Activated CD8-positive, alpha-beta memory T cell treated with anti-CD3 and anti-CD28 coated beads, Interleukin-2, amount 50 U/mL, for 4 hours (primary cell): Measurements from ENCODE around the gene SMOC2.
"Not testable (repeated sequence)": the region's sequence is repeated elsewhere in the genome, so short reads cannot be mapped to it uniquely, and the experiment has no call there.

ENCODE experiments used
- DNase-seq: peaks from one replicate; pipeline ENCODE4 v3.0.0-alpha.2; 2020

The SMOC2 gene

DNA sequence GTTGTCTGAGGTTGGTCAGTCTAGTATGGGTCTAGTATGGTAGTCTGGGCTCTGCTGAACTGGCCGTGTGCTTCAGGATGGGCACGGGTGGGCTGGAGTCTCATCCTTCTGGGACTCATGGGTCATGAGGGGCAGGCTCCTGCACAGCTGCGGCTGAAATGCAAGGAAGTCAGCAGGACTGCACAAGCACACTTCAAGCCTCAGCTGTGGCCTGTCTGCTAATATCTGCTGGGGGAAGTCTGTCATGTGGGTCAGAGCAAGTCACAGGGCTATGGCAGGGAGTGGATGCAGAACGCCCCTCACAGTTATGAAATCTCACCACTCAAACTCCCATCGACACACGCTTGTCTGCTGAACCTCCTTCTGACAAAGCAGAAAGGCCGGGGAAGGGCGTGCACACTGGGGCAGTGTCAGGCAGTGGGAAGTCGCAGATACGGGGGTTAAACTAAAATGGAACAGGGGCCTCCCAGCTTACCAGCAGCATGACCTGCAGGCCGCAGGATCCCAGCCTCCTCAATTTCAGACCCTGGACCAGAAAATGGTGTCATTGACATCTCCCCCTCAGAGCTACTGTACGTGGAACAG lies 229.5 kb downstream of the SMOC2 start:
- DNase-seq: no peak

DNA sequence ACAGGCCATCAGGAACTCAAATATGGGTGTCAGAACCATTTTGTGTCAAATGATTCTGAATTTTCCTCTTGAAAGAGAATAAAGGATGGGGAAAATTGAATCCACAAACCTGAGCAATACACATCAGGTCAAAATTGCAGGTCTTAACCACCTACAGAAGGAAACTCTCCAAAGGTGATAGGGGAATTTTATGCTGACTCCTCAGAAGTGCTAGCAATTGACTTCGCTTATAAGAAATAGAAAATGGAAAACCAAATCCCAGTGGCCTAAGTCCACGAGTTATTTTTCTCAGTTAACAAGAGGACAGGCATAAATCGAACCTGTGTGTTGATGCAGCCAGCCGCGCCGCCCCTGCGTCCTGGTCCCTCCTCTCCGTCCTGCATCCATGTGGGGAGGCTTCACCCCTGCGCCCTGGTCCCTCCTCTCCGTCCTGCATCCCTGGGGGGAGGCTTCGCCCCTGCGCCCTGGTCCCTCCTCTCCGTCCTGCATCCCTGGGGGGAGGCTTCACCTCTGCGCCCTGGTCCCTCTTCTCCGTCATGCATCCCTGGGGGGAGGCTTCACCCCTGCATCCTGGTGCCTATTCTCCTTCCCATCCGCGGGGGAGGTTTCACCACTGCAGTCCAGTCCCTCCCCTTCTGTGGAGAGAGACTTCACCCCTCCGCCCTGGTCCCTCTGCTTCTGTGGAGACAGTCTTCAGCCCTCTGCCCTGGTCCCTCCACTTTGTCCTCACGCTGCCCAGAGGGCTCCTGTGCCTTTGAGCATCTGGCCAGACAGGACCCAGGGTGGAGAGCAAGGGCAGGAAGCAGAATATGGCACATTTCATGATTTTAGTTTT lies 230.3 kb downstream of the SMOC2 start:
- DNase-seq: no peak

DNA sequence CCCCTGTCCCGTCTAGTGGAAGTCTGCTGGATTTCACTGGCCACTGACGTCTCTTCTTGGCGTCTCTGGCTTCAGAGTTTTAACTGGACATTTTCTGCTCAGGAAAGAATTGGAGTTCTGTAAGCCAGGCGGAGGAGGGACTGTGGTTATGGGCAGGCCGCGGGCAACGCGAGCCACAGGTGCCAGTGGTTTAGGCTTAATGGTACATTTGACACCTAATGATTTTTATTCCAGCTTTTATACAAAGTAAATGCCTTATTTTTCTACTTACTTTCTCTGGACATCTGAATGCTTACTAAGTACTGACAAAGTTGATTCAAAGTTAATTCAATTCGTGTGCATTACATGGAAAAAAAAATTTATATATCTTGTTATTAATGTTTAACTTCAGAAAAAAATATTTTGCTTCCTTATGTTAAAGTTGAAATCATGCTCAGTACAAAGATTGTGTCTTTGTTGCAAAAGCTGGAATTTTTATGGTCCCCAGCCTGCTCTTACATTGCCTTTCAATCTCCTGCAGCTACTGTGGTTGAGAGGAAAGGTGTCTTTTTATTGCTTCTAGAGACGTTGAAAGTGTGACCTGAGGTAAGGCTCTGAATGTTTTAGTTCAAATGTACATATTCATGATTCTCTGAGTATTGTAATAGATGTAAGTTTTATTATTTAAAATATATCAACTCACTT lies 231.0 kb downstream of the SMOC2 start:
- no peak for DNase-seq

DNA sequence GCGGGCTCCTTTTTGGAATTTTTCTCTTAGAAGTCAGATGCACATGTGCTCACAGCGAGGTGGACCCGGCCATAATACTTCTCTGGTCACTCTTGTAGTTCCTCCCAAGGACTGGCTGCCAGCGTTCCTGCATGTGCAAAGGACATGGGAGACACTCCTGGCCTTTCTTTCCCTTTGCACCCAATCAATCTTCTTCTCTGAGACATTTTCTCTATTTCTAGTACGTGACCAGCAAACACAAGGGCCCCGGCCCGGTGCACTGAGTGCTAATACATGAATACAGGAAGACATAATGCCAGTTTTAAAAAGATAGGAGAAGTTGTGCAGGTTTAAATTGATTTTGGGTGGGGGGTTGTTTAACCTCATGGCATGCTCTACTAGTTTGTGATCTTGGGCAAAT lies 233.6 kb downstream of the SMOC2 start:
- no peak for DNase-seq

- no peak for DNase-seq
Observed at GRCh38 chr6:168675375-168675774, 234.4 kb downstream of the SMOC2 start.

DNA sequence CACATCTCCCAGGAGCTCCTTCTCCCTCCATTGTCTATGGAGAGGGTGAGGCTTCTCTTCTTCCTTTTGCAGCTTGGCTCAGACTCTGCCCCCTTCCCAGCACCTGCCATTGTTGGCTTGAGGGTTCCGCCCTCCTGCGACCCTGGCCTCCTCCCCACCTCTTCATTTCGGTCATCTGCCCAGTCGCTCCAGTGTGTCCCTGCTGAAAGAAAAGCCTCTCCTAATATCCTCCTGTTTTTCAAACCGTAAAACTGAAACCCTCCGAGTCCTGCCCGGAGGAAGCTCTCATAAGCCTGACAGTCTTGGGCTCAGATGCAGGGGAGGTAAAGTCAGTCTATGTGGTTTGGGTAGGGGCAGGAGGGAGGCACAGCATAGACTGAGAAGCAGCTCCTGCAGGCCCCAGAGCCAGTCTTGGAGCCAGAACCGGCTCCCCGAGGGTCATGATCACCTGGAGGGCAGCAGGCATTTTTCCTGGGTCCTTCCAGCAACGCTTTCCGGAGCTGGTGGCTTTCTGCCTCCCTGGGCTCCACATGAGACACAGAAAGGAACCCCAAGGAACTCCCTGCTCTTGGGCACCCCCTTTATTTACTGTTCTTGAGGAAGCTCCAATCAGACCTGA lies 235.1 kb downstream of the SMOC2 start:
- no peak for DNase-seq

GRCh38 chr6:168676552-168677322 lies 235.8 kb downstream of the SMOC2 start:
- no peak for DNase-seq

GRCh38 chr6:168677323-168677781 lies 236.4 kb downstream of the SMOC2 start:
- DNase-seq: not testable (repeated sequence)

- DNase-seq: no peak
Observed at GRCh38 chr6:168678077-168678476, 237.1 kb downstream of the SMOC2 start.

DNA sequence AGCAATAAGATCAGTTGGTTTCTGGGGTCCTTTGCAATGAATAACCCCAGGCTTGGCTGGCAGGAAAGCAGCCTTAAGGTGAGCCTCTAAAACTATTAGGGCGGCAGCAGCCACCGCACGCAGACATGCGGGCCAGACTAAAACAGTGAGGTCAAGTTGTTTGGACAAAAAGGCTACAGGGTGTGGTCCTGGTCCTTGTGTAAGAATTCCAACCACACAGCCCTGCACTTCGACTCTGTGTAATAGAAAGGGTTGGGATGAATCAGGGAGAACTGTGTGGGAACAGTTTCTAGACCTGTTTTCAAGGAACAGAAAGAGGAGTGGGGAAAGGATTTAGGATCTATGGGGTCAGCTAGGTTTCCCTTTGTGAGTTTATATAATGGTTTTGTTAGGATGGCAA lies 237.6 kb downstream of the SMOC2 start:
- no peak for DNase-seq

- DNase-seq: no peak
Observed at GRCh38 chr6:168681748-168682147, 240.8 kb downstream of the SMOC2 start.

DNA sequence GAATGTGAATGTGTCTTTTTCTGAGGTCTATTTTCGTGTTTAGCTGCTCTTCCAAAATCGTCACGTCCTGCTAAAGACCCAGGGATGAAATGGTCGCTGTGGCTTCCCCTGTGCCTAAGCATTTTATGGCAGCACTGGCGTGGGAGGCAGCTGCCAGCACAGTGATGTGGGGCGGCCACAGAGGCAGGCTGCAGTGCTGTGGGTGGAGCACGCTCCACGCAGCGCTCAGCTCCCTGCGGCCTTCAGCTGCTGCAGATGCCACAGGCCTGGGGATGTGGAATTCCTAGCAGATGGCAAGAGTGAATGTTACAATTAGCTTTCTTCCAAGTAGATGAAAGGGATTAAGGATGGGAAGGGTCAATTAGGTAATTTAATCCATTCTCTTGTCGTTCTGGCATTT lies 242.6 kb downstream of the SMOC2 start:
- no peak for DNase-seq

DNA sequence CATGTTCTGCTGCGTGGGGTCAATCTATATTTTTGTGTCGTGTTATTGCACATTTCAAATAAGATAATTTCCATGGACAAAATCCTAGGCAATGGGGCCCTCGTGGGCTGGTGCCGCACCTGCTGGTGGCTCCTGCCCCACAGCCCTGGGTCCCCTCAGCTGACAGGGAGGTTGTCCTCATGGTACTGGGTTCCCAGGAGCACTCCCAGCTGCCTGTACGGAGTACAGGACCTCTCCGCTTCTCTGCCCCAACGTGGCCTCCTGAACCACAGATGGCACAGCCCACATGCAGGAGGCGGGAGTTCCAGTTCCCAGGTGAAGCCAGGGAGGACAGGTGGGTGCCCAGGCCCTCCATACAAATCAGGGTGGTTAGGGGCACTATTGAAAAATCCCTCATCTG lies 243.5 kb downstream of the SMOC2 start:
- no peak for DNase-seq

- no peak for DNase-seq
Observed at GRCh38 chr6:168684906-168685305, 243.9 kb downstream of the SMOC2 start.

GRCh38 chr6:168686029-168686738 lies 245.2 kb downstream of the SMOC2 start:
- no peak for DNase-seq

DNA sequence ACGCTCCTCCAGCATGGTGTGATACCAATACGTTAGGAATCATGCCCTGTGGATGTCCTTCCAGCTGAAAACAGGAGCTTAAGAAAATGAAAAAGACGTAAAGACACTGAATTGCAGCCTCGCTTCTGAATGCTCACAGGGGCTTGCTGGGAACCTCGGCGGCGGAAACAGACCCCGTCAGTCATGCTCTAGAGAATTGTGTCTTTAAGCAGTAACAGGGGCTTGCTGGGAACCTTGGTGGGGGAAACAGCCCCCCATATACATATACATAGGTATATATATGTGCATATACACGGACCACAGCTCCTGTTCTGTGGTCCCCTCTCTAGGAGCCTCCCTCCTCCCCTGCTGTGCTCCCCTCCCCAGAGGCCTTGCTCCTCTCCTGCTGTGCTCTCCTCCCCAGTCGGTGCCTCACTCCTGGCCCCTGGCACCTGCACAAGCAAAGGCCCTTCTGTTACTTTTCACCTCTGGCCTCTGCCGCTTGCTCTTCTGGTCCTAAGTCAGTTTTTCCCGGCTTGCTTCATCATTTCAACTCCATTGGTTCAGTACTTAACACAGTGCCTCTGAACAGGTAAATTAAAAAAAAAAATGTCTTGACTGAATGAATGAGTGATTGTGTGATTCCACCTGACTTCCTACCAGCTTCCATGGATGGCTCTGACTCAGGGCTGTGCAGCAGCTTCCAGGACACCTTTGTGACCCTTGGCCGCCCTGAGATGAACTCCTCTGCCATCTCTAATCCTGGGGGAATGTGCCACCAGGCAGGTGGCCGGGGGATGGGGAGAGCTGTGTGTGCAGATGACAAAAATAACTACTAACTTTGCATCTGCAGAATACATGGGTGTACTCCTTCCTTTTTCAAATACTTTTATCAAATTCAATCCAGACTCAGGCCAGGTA lies 246.1 kb downstream of the SMOC2 start:
- no peak for DNase-seq

- no peak for DNase-seq
Observed at GRCh38 chr6:168690271-168690670, 249.3 kb downstream of the SMOC2 start.

DNA sequence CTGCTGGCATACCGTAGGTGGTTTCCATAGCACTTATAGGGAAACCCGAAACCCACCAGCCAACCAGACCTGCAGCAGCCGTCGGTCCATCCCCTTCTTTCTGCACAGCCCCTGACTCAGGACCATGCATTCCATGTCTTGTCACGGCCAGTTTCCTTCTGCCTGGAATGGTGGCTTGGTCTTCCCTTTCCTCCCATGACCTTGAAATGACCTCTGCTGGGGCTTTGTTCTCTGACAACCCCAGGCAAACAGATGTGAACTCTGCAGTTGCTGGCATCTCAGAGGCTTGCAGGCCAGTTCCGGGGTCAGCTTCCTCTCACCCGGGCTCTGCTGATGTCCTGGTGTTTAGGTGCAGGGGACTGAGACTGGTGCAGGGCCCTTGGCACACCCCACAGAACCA lies 250.8 kb downstream of the SMOC2 start:
- DNase-seq: no peak

- no peak for DNase-seq
Observed at GRCh38 chr6:168692193-168692914, 251.4 kb downstream of the SMOC2 start.

GRCh38 chr6:168692915-168693257 lies 251.9 kb downstream of the SMOC2 start:
- not testable (repeated sequence) for DNase-seq
